GM23338 (cell line): ENCODE measurements around the gene TMTC2. TPM values are rescaled to one million over a fixed set of nuclear protein-coding genes. Genes with fewer than 3 reads are reported as not detected.

Source experiments
- ATAC-seq: fragments of 200-7000 bp; cut with Tn5 transposase; 3 replicates; pipeline ENCODE4 v1.9.1; 2020
- DNase-seq: peaks from one replicate; pipeline ENCODE4 v3.0.0-alpha.2; 2015; ENCODE audit warnings: low spot score
- H2AFZ ChIP-seq: fragments of 200-600 bp; sonication (generic); 2 replicates; pipeline ENCODE4 v1.8.0; 2016; ENCODE audit warnings: antibody characterized with exemption, mild to moderate bottlenecking, moderate library complexity
- H3F3A ChIP-seq: fragments of 200-600 bp; sonication (generic); replicated peaks from 2 replicates; pipeline ENCODE4 v1.8.0; 2017; ENCODE audit warnings: antibody characterized with exemption, mixed run types, low read depth
- H3K27ac ChIP-seq: fragments of 200-600 bp; sonication (generic); 2 replicates; pipeline ENCODE4 v1.6.1; 2016; ENCODE audit warnings: low read depth
- H3K27me3 ChIP-seq: fragments of 200-600 bp; sonication (generic); 2 replicates; pipeline ENCODE4 v1.8.0; 2016; ENCODE audit warnings: mild to moderate bottlenecking, mixed run types, moderate library complexity; ENCODE audit not compliant: insufficient read depth
- H3K36me3 ChIP-seq: fragments of 200-600 bp; sonication (generic); 2 replicates; pipeline ENCODE4 v1.8.0; 2016; ENCODE audit warnings: mild to moderate bottlenecking; ENCODE audit not compliant: insufficient read depth
- H3K4me1 ChIP-seq: fragments of 200-600 bp; sonication (generic); 2 replicates; pipeline ENCODE4 v1.8.0; 2016; ENCODE audit warnings: mild to moderate bottlenecking, moderate library complexity; ENCODE audit not compliant: insufficient read depth
- H3K4me2 ChIP-seq: fragments of 200-600 bp; sonication (generic); 2 replicates; pipeline ENCODE4 v1.7.1; 2017; ENCODE audit warnings: mixed run types
- H3K4me3 ChIP-seq: fragments of 200-600 bp; sonication (generic); 2 replicates; pipeline ENCODE4 v1.6.1; 2016; ENCODE audit warnings: mixed run types
- H3K79me2 ChIP-seq: fragments of 200-600 bp; sonication (generic); replicated peaks from 2 replicates; pipeline ENCODE4 v1.8.0; 2017; ENCODE audit warnings: mild to moderate bottlenecking; ENCODE audit not compliant: insufficient read depth
- H3K9me2 ChIP-seq: fragments of 200-600 bp; sonication (generic); 2 replicates; pipeline ENCODE4 v1.8.0; 2017; ENCODE audit not compliant: insufficient read depth
- H4K20me1 ChIP-seq: fragments of 200-600 bp; sonication (generic); replicated peaks from 2 replicates; pipeline ENCODE4 v1.8.0; 2017; ENCODE audit warnings: mild to moderate bottlenecking; ENCODE audit not compliant: insufficient read depth
- H3K27ac Mint-ChIP-seq: 2 replicates; pipeline ENCODE4 v1.8.0; 2020; ENCODE audit warnings: inconsistent platforms, mild to moderate bottlenecking, moderate library complexity, mixed read lengths
- H3K27me3 Mint-ChIP-seq: 3 replicates; pipeline ENCODE4 v1.8.0; 2022; ENCODE audit warnings: low read depth, mild to moderate bottlenecking, moderate library complexity, mixed read lengths, inconsistent platforms; ENCODE audit not compliant: insufficient read depth, poor library complexity
- H3K36me3 Mint-ChIP-seq: 3 replicates; pipeline ENCODE4 v1.8.0; 2021; ENCODE audit warnings: low read depth, mild to moderate bottlenecking, inconsistent platforms, moderate library complexity, mixed read lengths
- H3K4me1 Mint-ChIP-seq: 3 replicates; pipeline ENCODE4 v1.8.0; 2020; ENCODE audit warnings: mild to moderate bottlenecking, inconsistent platforms, mixed read lengths
- H3K4me3 Mint-ChIP-seq: 3 replicates; pipeline ENCODE4 v1.8.0; 2021; ENCODE audit warnings: moderate library complexity, mild to moderate bottlenecking, inconsistent platforms, mixed read lengths
- H3K9me3 Mint-ChIP-seq: 3 replicates; pipeline ENCODE4 v1.8.0; 2020; ENCODE audit warnings: moderate library complexity, mild to moderate bottlenecking, inconsistent platforms, mixed read lengths
- CREB1 ChIP-seq: fragments of 250-450 bp; sonication (Bioruptor Pico); IDR thresholded peaks from 2 replicates; pipeline ENCODE4 v1.5.0; 2020; ENCODE audit warnings: low read depth, mild to moderate bottlenecking, moderate library complexity
- EZH2 ChIP-seq: fragments of 200-600 bp; sonication (generic); IDR thresholded peaks from one replicate; pipeline ENCODE4 v1.8.0; 2017; ENCODE audit warnings: antibody characterized with exemption, mild to moderate bottlenecking, low read depth; ENCODE audit not compliant: unreplicated experiment
- EZH2phosphoT487 ChIP-seq: fragments of 200-600 bp; sonication (generic); IDR thresholded peaks from one replicate; pipeline ENCODE4 v1.8.1; 2018; ENCODE audit warnings: antibody characterized with exemption; ENCODE audit not compliant: unreplicated experiment
- JUNB ChIP-seq: IDR thresholded peaks from one replicate; pipeline ENCODE4 v1.6.1; 2016; ENCODE audit warnings: antibody characterized with exemption; ENCODE audit not compliant: unreplicated experiment
- POLR2AphosphoS5 ChIP-seq: IDR thresholded peaks from 2 replicates; pipeline ENCODE4 v1.6.1; 2016; ENCODE audit warnings: antibody characterized with exemption, low read depth
- STAT1 ChIP-seq: IDR thresholded peaks from one replicate; pipeline ENCODE4 v1.6.1; 2016; ENCODE audit warnings: antibody characterized with exemption; ENCODE audit not compliant: unreplicated experiment
- ZNF331 ChIP-seq: fragments of 250-450 bp; sonication (Bioruptor Pico); IDR thresholded peaks from 2 replicates; pipeline ENCODE4 v1.5.0; 2020; ENCODE audit warnings: low read depth, mild to moderate bottlenecking, moderate library complexity
- polyA plus RNA-seq: library from polyadenylated mRNA; unstranded; fragments of >200 nt; fragmentation: Nextera tagmentation; extraction: Ambion mirVana; gene quantifications from 2 replicates; pipeline ENCODE4 v1.2.1, GENCODE V29; 2016
- total RNA-seq: library from RNA; depleted of rRNA; stranded (reverse); fragments of >200 nt; shearing (Covaris generic); gene quantifications from 2 replicates; pipeline ENCODE4 v1.2.3, GENCODE V29; 2014
- TF ChIP-seq, protein P1 (sequence below): fragments of 250-450 bp; sonication (Bioruptor Pico); IDR thresholded peaks from 2 replicates; pipeline ENCODE4 v1.5.0; 2020; ENCODE audit warnings: mild to moderate bottlenecking, moderate library complexity
- TF ChIP-seq, protein P2 (sequence below), 2 experiments: fragments of 200-600 bp in 1 of 2; sonication (generic) in 1 of 2; conservative IDR thresholded peaks; 2 replicates each; pipeline versions ENCODE4 v1.5.1 to v1.6.1; 2016 to 2017; ENCODE audit warnings: antibody characterized with exemption in 2 of 2, low read depth in 2 of 2, mild to moderate bottlenecking in 2 of 2, moderate library complexity in 1 of 2
- TF ChIP-seq, protein P3 (sequence below): IDR thresholded peaks from 2 replicates; pipeline ENCODE4 v1.6.1; 2016; ENCODE audit warnings: antibody characterized with exemption
- TF ChIP-seq, protein P4 (sequence below): IDR thresholded peaks from one replicate; pipeline ENCODE4 v1.6.1; 2018; ENCODE audit warnings: antibody characterized with exemption; ENCODE audit not compliant: unreplicated experiment

TMTC2 gene
- total and polyA plus RNA-seq, 2 experiments from 2014 or later: 0.57 to 6.5 TPM

DNA sequence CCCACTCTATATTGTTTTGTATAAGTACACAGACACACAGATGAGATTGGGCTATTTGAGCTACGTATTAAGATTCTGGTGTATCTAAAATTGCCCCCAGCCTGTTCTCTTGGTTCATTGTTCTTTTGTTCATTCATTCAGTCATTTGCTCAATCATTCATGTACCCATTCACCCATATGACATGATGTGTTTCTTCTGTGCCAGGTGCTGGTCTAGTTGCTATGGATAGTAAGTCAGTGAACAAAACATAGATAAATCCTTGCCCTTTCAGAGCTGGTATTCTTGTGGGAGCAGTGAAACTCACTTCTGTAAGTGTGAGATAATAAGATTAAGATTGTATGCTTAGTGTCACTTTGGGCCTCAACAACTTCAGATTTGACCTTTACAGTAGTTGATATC is 191.3 kb downstream of the TMTC2 start (continued):
- TF ChIP-seq, protein P1, sequence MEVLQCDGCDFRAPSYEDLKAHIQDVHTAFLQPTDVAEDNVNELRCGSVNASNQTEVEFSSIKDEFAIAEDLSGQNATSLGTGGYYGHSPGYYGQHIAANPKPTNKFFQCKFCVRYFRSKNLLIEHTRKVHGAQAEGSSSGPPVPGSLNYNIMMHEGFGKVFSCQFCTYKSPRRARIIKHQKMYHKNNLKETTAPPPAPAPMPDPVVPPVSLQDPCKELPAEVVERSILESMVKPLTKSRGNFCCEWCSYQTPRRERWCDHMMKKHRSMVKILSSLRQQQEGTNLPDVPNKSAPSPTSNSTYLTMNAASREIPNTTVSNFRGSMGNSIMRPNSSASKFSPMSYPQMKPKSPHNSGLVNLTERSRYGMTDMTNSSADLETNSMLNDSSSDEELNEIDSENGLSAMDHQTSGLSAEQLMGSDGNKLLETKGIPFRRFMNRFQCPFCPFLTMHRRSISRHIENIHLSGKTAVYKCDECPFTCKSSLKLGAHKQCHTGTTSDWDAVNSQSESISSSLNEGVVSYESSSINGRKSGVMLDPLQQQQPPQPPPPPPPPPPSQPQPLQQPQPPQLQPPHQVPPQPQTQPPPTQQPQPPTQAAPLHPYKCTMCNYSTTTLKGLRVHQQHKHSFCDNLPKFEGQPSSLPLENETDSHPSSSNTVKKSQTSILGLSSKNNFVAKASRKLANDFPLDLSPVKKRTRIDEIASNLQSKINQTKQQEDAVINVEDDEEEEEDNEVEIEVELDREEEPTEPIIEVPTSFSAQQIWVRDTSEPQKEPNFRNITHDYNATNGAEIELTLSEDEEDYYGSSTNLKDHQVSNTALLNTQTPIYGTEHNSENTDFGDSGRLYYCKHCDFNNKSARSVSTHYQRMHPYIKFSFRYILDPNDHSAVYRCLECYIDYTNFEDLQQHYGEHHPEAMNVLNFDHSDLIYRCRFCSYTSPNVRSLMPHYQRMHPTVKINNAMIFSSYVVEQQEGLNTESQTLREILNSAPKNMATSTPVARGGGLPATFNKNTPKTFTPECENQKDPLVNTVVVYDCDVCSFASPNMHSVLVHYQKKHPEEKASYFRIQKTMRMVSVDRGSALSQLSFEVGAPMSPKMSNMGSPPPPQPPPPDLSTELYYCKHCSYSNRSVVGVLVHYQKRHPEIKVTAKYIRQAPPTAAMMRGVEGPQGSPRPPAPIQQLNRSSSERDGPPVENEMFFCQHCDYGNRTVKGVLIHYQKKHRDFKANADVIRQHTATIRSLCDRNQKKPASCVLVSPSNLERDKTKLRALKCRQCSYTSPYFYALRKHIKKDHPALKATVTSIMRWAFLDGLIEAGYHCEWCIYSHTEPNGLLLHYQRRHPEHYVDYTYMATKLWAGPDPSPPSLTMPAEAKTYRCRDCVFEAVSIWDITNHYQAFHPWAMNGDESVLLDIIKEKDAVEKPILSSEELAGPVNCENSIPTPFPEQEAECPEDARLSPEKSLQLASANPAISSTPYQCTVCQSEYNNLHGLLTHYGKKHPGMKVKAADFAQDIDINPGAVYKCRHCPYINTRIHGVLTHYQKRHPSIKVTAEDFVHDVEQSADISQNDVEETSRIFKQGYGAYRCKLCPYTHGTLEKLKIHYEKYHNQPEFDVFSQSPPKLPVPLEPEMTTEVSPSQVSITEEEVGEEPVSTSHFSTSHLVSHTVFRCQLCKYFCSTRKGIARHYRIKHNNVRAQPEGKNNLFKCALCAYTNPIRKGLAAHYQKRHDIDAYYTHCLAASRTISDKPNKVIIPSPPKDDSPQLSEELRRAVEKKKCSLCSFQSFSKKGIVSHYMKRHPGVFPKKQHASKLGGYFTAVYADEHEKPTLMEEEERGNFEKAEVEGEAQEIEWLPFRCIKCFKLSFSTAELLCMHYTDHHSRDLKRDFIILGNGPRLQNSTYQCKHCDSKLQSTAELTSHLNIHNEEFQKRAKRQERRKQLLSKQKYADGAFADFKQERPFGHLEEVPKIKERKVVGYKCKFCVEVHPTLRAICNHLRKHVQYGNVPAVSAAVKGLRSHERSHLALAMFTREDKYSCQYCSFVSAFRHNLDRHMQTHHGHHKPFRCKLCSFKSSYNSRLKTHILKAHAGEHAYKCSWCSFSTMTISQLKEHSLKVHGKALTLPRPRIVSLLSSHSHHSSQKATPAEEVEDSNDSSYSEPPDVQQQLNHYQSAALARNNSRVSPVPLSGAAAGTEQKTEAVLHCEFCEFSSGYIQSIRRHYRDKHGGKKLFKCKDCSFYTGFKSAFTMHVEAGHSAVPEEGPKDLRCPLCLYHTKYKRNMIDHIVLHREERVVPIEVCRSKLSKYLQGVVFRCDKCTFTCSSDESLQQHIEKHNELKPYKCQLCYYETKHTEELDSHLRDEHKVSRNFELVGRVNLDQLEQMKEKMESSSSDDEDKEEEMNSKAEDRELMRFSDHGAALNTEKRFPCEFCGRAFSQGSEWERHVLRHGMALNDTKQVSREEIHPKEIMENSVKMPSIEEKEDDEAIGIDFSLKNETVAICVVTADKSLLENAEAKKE (CRISPR knock-in tag): no peak
- TF ChIP-seq JUNB (no peak), STAT1 (no peak), EZH2phosphoT487 (no peak), ZNF331 (CRISPR knock-in tag) (no peak), POLR2AphosphoS5 (no peak)
- TF ChIP-seq, protein P2, sequence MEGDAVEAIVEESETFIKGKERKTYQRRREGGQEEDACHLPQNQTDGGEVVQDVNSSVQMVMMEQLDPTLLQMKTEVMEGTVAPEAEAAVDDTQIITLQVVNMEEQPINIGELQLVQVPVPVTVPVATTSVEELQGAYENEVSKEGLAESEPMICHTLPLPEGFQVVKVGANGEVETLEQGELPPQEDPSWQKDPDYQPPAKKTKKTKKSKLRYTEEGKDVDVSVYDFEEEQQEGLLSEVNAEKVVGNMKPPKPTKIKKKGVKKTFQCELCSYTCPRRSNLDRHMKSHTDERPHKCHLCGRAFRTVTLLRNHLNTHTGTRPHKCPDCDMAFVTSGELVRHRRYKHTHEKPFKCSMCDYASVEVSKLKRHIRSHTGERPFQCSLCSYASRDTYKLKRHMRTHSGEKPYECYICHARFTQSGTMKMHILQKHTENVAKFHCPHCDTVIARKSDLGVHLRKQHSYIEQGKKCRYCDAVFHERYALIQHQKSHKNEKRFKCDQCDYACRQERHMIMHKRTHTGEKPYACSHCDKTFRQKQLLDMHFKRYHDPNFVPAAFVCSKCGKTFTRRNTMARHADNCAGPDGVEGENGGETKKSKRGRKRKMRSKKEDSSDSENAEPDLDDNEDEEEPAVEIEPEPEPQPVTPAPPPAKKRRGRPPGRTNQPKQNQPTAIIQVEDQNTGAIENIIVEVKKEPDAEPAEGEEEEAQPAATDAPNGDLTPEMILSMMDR (conservative IDR thresholded peaks at IDR 0.05; ENCODE audit: low read depth in 2 of 2): no peak

DNA sequence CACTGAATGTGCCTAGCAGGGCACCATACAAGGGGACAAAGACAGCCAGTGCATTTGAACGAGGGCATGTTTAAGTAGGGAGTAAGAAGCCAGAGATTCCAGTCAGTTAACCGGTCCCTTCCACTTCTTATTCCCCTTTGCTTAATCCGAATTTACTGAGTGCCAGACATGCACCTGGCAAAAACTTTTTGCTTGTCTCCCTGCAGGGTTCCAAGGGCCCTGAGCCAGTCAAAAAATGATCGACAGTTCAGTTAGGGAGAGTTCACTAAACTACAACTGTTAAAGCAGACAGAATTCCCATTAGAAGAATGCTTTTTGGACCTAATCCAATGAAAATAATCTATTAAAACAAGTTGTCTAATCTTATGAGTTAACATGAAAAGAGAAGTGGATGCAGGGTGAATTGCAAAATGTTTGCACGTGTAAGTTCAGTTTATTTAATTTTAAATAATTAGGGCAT is 193.8 kb downstream of the TMTC2 start:
- Mint-ChIP-seq H3K4me3 (no peak overlapping the region), H3K36me3 (no peaks in the 10 kb centered on the region), H3K27me3 (no peaks in the 10 kb centered on the region), H3K4me1 (peaks cover 3% of the 10 kb centered on the region; the same call in 2 of the 3 replicates), H3K9me3 (no peaks in the 10 kb centered on the region), H3K27ac (no peak overlapping the region; the same call in 1 of the 2 replicates)
- no peaks in the 10 kb centered on the region for H3F3A ChIP-seq
- H3K4me3 ChIP-seq: no peak overlapping the region
- DNase-seq (no peak), ATAC-seq (no peak)
- H3K27ac ChIP-seq: no peak overlapping the region
- H3K36me3 ChIP-seq: no peaks in the 10 kb centered on the region
- H3K27me3 ChIP-seq: no peaks in the 10 kb centered on the region
- H4K20me1 ChIP-seq: no peaks in the 10 kb centered on the region
- no peak overlapping the region for H3K4me2 ChIP-seq
- H3K79me2 ChIP-seq: no peaks in the 10 kb centered on the region
- H3K9me2 ChIP-seq: no peaks in the 10 kb centered on the region
- no peak overlapping the region for H2AFZ ChIP-seq
- H3K4me1 ChIP-seq: no peaks in the 10 kb centered on the region
- no peak for TF ChIP-seq CREB1
- TF ChIP-seq EZH2: no peak
- TF ChIP-seq, protein P3, sequence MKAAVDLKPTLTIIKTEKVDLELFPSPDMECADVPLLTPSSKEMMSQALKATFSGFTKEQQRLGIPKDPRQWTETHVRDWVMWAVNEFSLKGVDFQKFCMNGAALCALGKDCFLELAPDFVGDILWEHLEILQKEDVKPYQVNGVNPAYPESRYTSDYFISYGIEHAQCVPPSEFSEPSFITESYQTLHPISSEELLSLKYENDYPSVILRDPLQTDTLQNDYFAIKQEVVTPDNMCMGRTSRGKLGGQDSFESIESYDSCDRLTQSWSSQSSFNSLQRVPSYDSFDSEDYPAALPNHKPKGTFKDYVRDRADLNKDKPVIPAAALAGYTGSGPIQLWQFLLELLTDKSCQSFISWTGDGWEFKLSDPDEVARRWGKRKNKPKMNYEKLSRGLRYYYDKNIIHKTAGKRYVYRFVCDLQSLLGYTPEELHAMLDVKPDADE: no peak
- TF ChIP-seq, protein P4, sequence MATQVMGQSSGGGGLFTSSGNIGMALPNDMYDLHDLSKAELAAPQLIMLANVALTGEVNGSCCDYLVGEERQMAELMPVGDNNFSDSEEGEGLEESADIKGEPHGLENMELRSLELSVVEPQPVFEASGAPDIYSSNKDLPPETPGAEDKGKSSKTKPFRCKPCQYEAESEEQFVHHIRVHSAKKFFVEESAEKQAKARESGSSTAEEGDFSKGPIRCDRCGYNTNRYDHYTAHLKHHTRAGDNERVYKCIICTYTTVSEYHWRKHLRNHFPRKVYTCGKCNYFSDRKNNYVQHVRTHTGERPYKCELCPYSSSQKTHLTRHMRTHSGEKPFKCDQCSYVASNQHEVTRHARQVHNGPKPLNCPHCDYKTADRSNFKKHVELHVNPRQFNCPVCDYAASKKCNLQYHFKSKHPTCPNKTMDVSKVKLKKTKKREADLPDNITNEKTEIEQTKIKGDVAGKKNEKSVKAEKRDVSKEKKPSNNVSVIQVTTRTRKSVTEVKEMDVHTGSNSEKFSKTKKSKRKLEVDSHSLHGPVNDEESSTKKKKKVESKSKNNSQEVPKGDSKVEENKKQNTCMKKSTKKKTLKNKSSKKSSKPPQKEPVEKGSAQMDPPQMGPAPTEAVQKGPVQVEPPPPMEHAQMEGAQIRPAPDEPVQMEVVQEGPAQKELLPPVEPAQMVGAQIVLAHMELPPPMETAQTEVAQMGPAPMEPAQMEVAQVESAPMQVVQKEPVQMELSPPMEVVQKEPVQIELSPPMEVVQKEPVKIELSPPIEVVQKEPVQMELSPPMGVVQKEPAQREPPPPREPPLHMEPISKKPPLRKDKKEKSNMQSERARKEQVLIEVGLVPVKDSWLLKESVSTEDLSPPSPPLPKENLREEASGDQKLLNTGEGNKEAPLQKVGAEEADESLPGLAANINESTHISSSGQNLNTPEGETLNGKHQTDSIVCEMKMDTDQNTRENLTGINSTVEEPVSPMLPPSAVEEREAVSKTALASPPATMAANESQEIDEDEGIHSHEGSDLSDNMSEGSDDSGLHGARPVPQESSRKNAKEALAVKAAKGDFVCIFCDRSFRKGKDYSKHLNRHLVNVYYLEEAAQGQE: no peak
- no peak for TF ChIP-seq EZH2phosphoT487
- TF ChIP-seq POLR2AphosphoS5: no peak
